Stimulated activated CD8-positive, alpha-beta memory T cell treated with anti-CD3 and anti-CD28 coated beads, Interleukin-15, amount 100 ng/mL, for 48 hours (primary cell): ENCODE data around the gene KXD1.
"Not testable (repeated sequence)": the region's sequence is repeated elsewhere in the genome, so short reads cannot be mapped to it uniquely, and the experiment has no call there.

Experiments
- DNase-seq, 2 donors: peaks; one replicate each; pipeline ENCODE4 v3.0.0-alpha.2; 2020; ENCODE audit warnings: low read depth in 2 of 2

Gene KXD1

GRCh38 chr19:18536475-18536874 is 21.2 kb upstream of the KXD1 start:
- no peak for DNase-seq

DNA sequence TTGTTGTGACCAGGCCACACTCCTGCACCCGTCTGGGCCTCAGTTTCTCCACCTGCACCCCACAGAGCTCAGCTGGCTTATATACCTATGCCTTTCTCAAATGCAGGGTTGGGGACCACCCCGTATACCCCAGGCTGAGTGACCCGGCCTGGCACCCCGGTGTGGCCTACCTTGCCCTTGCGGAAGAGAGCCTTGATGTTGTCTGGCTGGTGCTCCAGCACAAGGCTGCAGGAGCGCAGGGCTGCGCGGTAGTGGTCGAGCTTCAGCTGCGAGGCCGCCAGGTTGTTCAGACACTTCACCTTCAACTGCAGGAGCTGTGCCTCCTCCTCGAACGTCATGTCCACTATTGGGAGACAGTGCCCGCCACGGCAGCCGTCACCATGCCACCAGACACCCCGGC is 20.2 kb upstream of the KXD1 start:
- no peak for DNase-seq

DNA sequence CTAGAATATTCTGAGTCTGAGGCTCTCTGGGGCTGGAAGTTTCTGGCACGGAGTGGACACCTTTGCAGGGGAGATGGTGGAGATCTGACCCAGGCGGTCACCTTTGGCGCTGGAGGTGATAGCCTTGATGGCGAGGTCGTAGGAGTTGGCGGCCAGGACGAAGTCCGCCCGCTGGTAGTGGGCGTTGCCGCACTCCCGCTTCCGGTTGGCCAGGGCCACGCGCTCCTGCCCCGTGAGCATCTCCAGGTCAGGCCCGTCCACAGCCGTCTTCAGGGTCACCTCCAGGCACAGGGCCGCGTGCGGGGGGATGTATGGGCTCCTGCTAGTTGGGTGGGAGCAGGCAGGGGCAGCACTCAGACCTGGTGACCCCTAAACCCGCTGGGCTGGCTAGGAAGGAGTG is 19.6 kb upstream of the KXD1 start:
- DNase-seq = no peak

DNA sequence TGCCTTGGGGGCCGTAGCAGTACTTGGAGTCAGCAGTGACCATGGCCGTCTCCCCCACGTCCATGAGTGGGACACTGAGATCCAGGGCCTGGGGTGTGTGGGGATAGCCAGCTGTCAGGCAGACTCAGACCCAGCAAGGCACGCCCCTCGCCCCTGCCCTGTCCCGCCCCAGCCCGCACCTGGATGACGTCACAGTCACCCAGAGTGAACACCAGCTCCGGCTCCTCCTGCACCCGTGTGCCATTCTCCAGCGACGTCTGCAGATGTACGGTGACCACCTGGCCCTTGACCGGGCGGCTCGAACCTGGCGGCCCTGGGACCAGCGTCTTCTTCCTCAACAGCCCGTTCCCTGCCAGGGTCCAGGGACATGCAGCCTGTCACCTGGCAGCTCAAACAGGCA is 18.3 kb upstream of the KXD1 start:
- no peak for DNase-seq

- DNase-seq = not testable (repeated sequence)
Measured at GRCh38 chr19:18540200-18540599, 17.5 kb upstream of the KXD1 start.

DNA sequence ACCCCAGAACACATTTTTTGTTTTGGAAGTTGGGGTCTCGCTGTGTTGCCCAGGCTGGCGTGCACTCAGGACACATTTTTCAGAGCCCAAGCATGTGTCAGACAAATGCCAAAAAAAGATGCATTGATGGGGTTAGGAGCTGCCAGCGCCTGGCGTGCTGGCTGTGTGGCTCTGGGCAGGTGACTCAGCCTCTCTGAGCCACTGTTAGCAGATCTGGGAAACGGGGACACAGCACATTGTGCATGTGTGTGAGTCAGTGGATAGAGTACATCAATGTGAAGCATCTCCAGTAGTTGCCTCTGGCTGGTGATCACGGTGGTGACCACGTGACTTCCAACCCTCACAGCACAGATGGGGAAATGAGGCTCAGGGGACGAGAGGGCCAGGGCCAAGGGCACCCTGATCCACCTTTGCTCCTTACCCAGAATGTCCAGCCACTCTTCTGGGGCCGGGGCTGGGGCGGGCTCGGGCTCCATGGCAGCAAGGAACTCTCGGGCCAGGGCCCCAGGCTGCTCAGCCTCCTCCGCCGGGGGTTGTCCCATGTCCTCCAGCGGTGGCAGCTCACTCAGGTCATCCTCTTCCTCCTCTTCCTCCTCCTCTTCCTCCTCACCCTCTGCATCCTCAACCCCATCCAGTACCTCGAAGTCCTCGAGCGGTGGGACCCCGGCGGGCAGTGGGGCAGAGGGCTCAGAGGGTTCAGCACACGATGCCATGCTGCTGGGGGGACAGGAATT is 16.2 kb upstream of the KXD1 start:
- DNase-seq = peak in 1 of 2 donors; percentile 25

DNA sequence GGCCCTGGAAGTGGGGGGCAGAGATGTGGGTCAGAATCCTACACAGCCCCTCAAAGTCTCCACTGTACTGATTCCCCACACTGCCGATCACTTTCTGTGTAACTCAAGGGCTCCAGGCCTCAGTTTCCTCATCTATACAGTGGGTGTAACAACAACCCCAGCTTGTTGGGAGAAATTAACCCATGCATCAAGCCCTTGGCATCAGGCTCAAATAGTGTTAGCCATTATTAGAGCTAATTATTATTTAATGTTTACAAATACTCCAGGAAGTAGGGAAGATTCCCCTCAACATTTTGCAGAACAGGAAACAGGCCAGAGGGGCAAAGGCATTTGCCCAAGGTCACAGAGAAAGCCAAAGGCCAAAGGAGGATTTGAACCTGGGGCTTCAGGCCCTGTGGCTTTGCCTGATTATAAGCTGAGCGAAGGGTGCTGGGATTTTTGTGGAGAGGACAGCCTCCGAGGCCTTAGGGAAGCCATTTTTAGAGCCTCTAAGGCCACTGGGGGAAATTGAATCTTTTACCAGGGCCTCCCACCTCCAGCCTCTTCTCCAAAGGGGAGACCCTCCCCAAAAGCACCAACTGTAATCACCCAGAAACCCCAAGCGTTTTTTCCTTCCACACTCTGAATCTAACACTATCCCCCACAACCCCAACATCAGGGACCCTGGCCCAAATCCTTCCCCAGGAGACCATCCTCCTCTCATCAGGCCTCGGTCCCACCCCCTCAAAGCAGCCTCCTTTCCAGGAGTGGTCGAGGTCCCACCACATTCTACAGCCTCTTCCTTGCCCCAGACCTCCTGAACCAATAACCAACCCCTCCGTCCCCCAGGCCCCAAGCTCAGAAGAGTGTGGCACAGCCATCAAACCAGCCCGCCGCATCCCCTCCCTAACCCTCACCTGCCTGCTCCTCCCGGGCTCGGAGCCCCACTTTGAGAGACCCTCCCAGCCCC is 15.4 kb upstream of the KXD1 start:
- DNase-seq = no peak

- DNase-seq = peak; percentile 91
Measured at GRCh38 chr19:18542941-18543813, 14.5 kb upstream of the KXD1 start, which contains the start of gene FKBP8. TSS of gene FKBP8 (minus strand) at chr19:18543573. CDS start at chr19:18541970, 1,603 bp downstream.

GRCh38 chr19:18543814-18544475 is 13.7 kb upstream of the KXD1 start:
- DNase-seq = peak; percentile 61 to 62

DNA sequence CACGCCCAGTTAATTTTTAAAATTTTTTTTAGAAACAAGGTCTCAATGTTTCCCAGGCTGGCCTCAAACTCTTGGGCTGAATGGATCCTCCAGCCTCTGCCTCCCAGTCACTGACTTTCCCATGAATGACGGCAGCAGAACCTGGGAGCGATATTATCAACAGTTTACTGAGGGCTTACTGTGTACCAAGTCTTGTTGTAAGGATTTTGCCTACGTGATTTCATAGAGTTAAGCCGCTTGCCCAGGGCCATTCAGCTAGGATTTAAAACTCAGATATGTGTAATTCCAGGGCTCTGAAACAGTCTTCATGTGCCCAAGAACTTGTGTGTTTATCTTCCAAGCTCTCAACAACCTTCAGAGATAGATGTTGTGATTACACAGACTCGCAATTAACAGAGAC is 6.0 kb upstream of the KXD1 start:
- DNase-seq = no peak

- DNase-seq = no peak
Measured at GRCh38 chr19:18558202-18558555, 509 bp downstream of the KXD1 start.

GRCh38 chr19:18558604-18559003 is 934 bp downstream of the KXD1 start:
- no peak for DNase-seq

DNA sequence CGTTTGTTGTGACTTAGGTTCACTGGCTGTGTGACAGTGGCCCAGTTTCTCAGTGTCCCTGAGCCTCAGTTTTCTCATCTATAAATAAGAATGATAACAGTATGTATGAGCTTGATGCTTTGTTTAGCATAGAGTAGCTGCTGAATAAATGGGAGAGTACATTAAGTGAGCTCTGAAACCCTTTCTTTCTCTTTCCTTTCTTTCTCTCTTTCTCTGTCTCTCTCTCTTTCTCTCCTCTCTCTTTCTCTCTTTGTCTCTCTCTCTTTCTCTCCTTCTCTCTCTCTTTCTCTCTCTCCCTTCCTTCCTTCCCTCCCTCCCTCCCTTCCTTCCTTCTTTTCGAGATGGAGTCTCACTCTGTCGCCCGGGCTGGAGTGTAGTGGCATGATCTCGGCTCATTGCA is 2.0 kb downstream of the KXD1 start:
- DNase-seq = no peak

- no peak for DNase-seq
Measured at GRCh38 chr19:18562086-18562485, 4.4 kb downstream of the KXD1 start.

- no peak for DNase-seq
Measured at GRCh38 chr19:18566953-18567352, 9.3 kb downstream of the KXD1 start.

DNA sequence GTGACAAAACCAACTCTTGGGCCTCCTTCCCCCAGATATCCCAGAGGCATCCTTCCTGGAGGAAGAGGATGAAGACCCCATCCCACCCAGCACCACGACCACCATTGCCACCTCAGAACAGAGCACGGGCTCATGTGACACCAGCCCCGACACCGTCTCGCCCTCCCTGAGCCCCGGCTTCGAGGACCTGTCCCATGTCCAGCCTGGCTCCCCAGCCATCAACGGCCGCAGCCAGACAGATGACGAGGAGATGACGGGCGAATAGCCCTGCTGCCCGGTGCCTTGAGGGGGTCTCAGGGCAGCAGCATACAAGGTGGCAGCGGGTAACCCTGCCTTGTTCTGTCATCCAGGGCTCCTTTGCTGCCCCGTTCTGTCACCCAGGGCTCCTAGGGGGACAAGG is 10.7 kb downstream of the KXD1 start:
- DNase-seq = no peak

GRCh38 chr19:18571564-18572344 is 14.1 kb downstream of the KXD1 start, which contains the start of gene UBA52:
TSS of gene UBA52 (plus strand) at chr19:18571857. CDS start at chr19:18573301, 1,444 bp downstream.
- peak; percentile 99 for DNase-seq

DNA sequence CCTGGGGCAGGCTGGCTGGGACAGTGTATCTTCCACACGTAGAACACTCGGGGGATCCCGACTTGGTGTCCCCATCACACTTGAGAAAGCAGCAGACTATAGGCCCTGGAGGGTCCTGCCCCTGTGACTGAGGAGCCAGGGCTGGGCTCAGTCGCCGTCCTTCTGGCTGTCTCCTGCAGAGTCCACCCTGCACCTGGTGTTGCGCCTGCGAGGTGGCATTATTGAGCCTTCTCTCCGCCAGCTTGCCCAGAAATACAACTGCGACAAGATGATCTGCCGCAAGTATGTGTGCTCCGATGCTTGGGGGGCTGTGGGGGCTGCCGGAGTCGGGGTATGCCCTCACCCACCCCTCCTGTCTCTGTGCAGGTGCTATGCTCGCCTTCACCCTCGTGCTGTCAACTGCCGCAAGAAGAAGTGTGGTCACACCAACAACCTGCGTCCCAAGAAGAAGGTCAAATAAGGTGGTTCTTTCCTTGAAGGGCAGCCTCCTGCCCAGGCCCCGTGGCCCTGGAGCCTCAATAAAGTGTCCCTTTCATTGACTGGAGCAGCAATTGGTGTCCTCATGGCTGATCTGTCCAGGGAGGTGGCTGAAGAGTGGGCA is 17.1 kb downstream of the KXD1 start:
- DNase-seq = no peak

- DNase-seq = no peak
Measured at GRCh38 chr19:18576383-18576782, 18.7 kb downstream of the KXD1 start.

DNA sequence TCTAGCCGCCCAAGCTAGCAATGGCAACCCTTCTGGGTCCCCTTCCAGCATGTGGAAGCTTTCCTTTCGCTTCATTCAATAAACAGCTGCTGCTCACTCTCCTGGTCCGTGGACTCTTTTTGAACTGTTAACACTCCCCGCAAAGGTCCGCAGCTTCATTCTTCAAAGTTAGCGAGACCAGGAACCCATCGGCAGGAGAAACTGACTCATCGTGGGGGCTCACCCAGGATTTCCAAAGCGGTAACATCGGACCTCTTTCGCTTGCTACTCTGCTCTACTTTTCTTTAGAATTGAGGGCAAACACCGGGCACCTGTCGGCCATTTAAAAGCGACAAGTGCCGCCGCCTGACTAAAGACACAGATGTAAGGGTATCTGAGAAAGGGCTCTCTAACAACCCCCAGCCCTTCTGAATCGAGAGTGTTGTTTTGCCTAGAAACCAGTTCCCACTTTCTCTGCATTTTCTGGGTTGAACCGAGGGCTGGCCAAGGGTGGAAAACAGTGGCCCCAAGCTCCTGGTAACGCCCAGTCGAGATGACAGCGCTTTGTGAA is 19.8 kb downstream of the KXD1 start:
- no peak for DNase-seq
